H1 (cell line): ENCODE results near the gene MEGF9. TPM values are rescaled to one million over a fixed set of nuclear protein-coding genes. Genes with fewer than 3 reads are reported as not detected.

ENCODE experiments used
- BCL11A ChIP-seq, 2 experiments: IDR thresholded peaks; one replicate each; pipeline ENCODE4 v1.6.1; 2011; ENCODE audit warnings: low read depth in 2 of 2, low read length in 2 of 2, mild to moderate bottlenecking in 2 of 2
- polyA plus RNA-seq, 7 experiments: library from polyadenylated mRNA; depleted of rRNA in 3 of 7; stranded (reverse) in 5 of 7; unstranded in 2 of 7; fragments of >200 nt in 5 of 7; fragments of 200-250 nt in 2 of 7; gene quantifications; 1 replicate in 5 of 7; 2 replicates in 1 of 7; 4 replicates in 1 of 7; pipeline versions ENCODE4 v1.2.1 to v1.2.3, GENCODE V29; 2011 to 2013; ENCODE audit warnings: missing spikeins in 2 of 7, mixed read lengths in 2 of 7
- total RNA-seq: library from RNA; stranded (reverse); fragmentation: NEBNext Ultra II Directional; extraction: Animal tissue kit (Norgen Biotek cat#: 25700); gene quantifications from 2 replicates; pipeline ENCODE4 v1.2.1, GENCODE V29; 2021

Gene MEGF9
- total and polyA plus RNA-seq, 2 of the 8 experiments (the other 6 are each of a cell fraction or from before 2014, with no cell fraction given), result 0.45 to 1.8 TPM

- no peak for TF ChIP-seq BCL11A (IDR thresholded peaks at IDR 0.05; ENCODE audit: low read depth in 2 of 2, low read length in 2 of 2)
Observed at GRCh38 chr9:120648581-120649197, 65.6 kb downstream of the MEGF9 start (continued).
